Tibial nerve (tissue), 4 donors: ENCODE data around the gene RAB11A.

Experiments
- CTCF ChIP-seq, 5 experiments: fragments of 200-600 bp in 3 of 5; fragments of 450-650 bp in 2 of 5; sonication (generic) in 3 of 5; IDR thresholded peaks; one replicate each; pipeline ENCODE4 v1.5.1; 2016 to 2019; ENCODE audit warnings: antibody characterized with exemption in 5 of 5, mild to moderate bottlenecking in 3 of 5, moderate library complexity in 2 of 5
- EP300 ChIP-seq, 2 donors: sonication (generic); formaldehyde crosslinking; IDR thresholded peaks; one replicate each; pipeline ENCODE4 v1.6.1; 2017; ENCODE audit warnings: antibody characterized with exemption in 2 of 2, mild to moderate bottlenecking in 1 of 2

GRCh38 chr15:65829130-65829764 is 40.0 kb upstream of the RAB11A start:
- TF ChIP-seq CTCF (IDR thresholded peaks at IDR 0.05) (peak; percentile 15 to 43 (median 30)), EP300 (IDR thresholded peaks at IDR 0.05) (no peak)
